Right forelimb (tissue), 1 donor: ENCODE measurements around the gene CNRIP1.
"Not testable (repeated sequence)": the region's sequence is repeated elsewhere in the genome, so short reads cannot be mapped to it uniquely, and the experiment has no call there.

Experiments
- DNase-seq: peaks from one replicate; pipeline ENCODE4 v3.0.0-alpha.2; 2018

CNRIP1 gene

DNA sequence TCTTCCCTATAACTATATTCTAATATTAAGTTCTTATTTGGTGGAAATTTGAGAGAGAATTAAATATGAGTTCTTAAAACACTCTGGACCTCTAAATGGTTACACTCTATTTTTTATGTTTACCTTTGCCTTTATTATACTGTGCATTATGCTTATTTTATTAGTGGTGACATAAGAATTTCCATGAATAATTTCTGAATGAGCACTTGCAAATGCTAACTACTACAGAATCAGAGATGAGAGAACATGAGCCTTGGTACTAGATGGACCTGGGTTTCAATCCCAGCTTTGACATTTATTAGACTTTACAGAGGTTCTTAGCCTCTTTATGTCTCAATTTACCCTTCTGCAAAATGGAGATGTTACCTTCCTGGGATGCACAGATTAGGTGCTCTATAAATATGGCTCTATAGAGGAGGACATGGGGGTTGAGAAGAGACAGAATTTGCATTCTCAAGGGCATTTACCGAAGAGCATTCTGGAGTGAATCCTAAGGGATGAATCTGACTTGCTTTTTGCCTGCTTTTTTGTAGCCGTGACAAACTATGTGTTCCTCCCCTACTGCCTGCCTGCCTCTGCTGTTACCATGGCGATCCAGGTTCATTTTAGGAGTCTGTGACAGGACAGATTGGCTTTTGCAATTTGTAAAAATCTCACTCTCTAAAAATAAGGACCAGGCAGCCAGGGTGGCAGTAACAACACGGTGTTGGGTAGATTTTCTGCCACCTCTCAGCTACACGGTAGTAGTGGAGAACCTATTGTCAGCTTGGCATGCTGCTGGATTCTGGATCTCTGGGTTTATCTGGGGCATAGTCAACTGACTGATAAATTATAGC, 20.7 kb upstream of the CNRIP1 start:
- no peak for DNase-seq

DNA sequence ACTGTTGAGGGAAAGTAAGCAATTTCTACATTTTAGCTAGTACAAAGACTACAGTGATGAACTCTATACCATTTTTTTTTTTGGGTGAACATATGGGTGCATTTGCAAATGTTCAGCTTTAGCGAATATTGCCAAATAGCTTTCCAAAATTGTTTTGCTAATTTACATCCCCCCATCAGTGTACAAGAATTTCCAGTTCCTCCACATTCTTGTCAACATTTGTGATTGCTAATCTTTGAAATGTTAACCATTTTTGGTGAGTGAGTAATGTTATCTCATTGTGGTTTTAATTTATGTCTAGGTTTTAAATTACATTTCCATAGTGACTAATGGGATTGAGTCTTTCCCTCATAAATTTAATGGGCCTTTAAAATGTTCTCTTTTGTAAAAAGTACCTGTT, 16.4 kb upstream of the CNRIP1 start:
- no peak for DNase-seq

DNA sequence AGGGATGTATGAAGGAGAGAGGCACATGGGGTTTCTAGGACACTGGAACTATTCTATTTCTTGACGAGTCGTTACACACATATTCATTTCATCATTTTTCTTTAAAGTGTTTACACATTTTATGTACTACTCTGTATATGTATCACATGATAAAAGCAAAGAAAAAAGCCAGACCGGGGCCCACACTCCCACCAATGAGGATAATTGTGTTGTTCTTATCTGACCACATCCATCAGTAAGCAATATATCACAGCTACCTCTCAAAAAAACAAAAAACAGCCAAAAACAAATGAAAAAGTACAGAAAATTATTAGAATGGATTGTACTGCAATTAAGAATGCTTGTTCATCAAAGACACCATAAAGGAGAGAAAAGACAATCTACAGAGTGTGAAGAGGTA, 14.2 kb upstream of the CNRIP1 start:
- no peak for DNase-seq

DNA sequence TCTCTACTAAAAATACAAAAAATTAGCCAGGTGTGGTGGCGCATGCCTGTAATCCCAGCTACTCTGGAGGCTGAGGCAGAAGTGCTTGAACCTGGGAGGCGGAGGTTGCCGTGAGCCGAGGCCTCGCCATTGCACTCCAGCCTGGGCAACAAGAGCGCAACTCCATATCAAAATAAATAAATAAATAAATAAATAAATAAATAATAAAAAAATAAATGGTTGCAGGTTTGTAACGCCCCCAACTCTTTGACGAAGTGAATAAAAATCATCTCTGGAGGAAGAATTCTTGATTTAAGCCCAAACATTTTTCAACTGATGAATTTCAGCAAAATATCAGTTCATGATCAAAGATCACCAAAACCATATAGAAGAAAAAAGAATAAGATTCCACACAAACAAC, 13.3 kb upstream of the CNRIP1 start:
- DNase-seq, result no peak

DNA sequence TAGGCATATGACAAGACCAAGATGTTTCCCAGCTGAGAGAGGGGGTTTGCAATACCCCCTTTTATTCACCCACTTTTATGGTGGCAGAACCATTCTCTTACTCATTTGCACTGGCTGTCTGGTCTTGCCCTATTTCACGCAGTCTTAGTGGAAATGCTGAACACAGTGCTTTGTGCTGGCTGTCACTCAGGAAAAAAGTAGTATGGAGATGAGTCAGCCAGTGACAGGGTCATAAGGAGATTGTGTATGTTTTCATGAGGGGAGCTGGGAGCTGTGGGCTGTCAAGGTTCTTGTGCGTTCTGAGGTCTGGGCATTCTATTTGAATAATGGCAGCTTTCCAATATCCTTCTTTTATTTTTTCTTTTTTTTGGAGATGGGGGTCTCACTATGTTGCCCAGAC, 10.9 kb upstream of the CNRIP1 start:
- DNase-seq, result no peak

DNA sequence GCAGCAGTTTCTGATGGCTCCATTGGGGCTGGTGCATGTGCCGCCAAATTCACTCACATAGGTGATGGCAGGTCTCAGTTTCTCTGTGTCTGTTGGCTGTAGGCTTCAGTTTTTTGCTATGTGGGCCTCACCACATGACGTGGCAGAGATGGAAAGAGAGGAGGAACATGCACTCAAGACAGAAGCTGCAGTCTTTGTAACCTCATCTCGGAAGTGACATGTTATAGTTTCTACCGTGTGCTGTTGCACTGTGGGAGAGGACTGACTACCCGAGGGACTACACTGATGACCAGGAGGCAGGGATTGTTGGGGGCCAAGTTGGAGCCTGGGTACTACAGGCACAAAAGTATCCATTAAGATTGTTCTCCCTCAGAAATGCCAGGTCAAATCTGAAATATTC, 9.2 kb upstream of the CNRIP1 start:
- DNase-seq, result no peak

DNA sequence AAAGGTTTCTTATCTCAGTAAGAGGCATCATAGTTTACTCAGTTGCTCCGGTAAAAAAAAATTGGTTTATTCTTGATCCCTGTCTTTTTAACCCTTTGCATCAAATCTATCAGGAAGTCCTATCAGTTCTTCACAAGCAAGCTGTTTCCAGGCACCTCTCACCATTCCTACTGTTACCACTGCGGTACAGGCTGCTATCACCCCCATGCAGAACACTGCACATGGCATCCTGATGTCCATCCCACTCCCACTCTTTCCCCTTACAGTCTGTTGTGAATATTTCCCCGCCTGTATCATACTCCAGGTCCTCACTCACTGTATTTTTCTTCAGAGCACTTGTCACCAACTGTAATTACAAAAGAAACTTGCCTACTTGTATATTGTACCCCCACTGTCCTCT, 5.3 kb upstream of the CNRIP1 start:
- no peak for DNase-seq

DNA sequence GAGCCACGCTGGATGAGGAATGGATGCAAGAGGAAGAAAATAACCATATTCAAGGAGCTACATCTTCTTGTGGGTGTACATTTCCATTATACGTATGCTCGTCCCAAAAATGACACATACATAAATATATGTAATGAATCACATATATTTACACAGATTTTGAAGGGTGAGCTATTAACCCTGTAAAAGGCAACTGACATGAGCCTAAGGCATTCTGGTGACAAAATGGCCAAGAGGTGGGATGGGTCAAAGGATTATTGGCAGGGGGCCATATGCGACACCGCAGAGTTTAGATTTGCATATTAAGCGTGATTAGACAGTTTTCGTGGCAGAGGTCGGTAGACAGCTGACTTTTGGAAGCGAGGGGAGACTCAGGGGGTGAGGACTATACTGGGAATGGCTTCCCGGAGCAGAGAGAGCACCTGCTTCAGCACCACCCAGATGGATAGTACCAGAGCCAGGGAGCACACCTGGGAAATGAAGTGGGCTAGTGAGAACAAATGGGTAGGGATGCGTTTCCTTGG, 431 bp upstream of the CNRIP1 start:
- DNase-seq, result peak; percentile 52

DNA sequence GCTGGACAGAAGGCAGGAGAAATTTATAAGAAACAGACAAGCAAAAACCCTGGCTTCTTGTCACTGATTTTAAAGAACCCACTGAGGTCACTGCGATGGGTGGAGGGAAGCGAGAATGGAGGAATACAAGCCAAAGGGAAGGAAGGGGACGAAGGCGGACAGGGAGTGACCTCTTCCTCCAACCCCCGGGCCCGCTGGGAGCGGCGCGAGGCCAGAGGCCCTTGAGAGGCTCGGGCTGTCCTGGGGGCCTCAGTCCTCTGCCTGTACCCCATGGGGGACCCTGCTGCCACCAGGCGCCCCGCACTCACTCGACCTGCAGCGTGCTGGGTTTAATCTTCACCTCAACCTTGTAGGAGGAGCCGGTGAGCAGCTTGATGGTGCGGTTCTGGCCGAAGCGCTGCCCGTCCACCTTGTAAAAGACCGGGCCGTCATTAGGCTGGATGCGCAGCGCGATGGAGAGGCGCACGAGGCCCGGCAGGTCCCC, 793 bp downstream of the CNRIP1 start:
- no peak for DNase-seq

DNA sequence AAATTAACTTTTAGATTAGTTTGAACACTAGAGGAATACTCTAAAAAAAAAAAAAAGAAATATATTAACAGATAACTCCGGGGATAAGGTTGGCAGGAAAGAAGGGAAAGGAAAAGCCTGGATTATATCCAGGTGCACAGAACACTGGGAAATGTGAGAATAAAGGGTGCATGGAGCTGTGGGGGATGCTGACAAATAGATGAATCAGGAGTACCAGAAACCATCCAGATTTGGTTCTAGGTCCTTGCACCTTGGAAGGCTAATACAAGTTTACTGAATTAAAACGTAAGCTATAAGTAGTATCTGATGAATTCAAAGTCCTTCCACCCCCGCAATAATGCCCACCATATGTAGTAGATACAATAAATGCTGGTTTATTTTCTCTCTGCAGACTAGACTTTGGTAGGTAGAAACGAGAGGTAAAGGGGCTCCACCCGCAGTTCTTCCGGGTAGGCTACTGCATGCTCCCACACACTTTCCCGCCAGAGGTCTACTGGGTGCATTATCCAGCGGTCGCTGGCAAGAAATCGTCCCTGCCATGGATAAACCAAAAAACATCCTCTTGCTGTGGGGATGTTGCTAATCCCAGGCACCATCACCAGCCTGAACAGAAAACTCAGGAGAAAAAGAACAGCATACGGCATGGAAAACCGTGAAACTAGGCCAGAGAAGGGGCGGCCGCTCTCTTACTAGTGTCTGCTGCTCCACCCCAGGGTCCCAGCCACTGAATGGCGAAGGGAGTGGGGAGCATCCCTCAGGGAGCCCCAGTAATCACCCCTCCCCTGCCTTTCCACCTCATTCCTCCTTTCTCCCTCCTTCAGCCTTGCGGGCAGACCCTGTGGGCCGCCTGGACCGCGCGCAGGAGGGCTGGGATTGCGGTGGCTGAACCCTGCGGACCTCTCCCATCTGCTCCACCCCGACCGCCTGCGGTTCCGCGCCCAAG, 1.5 kb downstream of the CNRIP1 start:
- peak; percentile 64 for DNase-seq

DNA sequence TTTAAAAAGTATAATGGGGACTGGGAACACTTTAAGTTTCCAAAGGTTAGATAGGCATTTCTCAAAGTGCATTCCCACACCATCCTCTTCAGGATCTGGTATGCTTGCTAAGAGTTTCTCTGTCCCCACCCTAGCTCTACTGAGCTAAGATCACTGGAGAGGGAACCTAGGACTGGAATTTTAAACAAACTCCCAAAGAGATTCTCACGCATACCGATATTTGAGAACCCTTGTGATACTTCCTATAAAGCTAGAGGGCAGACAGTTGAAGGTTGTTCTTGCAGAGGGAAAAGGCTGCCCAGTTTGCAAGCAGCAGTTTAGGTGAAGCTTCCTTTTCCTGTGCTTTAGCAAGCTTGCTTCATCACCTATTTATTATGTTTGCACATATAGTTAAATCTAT, 3.6 kb downstream of the CNRIP1 start:
- DNase-seq, result no peak

DNA sequence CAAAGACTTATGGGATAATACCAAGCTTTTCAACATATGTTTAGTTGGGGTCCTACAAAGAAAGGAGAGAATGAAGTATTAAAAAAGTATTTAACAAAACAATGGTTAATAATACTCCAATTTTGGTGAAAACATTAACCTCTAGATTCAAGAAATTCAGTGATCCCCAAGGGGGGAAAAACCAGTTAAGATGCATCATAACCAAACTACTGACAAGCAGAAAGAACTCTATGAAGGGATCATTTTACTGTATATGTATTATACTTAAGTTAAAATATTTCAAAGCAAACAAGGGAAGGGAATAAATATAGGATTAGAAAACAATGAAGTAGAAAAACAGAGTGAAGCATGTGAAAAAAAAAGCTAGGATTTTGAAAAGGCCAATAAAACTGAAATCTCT, 8.7 kb downstream of the CNRIP1 start:
- no peak for DNase-seq

DNA sequence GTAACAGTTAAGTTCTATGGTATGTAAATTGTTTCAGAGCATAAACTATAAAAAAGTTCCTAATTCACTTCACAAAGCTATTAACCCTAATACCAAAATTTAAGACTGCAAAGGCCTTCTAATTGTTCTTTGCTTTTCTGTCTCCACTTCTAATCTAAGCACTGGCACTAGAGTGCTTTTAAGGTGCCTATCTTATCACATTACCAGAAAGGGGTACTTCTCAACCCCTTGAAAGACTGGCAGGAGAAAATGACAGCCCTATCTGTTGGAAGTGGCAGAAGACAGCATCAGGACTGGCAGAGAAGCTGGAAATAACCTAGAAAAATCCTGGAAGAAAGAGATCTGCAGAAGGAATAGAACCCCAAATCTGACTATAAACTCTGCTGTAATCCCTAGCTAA, 10.3 kb downstream of the CNRIP1 start:
- no peak for DNase-seq

DNA sequence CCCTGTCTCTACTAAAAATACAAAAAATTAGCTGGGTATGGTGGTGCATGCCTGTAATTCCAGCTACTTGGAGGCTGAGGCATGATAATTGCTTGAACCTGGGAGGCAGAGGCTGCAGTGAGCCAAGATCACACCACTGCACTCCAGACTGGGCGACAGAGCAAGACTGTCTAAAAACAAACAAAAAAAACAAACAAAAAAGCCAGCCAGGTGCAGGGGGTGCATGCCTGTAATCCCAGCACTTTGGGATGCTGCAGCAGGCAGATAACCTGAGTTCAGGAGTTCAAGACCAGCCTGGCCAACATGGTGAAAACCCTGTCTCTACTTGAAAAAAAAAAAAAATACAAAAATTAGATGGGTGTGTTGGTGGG, 15.9 kb downstream of the CNRIP1 start:
- DNase-seq, result not testable (repeated sequence)

DNA sequence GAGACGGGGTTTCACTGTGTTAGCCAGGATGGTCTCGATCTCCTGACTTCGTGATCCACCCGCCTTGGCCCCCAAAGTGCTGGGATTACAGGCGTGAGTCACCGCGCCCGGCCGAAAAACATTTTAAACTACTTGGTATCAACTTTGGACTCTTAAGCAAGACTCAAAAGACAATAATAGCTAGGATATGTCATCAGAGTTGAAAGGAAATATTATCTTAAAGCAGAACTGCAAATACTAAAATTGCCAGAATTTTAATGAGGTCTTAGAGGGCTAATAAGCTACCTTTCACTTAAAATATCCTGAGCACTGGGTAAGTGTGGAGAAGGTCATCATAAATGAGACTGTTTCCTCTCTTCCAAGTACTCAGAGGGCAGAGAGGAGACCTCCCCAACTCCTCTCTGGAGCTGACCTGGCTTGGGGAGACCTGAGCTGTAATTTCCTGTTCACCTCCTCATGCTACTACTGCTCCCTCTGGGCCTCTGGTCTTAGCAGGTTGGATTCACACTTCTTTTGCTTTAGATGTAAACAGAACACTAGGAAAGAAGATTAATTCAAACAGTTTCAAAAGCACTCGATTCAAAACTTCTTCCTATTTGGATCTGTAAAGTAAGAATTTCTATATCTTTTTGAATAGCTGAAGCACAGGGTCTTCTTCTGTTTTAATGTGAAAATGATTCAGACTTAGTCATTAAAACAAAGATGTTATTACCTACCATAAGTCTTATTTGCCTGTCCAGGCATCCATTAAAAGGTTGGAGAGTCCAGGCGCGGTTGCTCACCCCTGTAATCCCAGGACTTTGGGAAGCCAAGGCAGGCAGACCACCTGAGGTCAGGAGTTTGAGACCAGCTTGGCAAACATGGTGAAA, 16.5 kb downstream of the CNRIP1 start:
- no peak for DNase-seq

DNA sequence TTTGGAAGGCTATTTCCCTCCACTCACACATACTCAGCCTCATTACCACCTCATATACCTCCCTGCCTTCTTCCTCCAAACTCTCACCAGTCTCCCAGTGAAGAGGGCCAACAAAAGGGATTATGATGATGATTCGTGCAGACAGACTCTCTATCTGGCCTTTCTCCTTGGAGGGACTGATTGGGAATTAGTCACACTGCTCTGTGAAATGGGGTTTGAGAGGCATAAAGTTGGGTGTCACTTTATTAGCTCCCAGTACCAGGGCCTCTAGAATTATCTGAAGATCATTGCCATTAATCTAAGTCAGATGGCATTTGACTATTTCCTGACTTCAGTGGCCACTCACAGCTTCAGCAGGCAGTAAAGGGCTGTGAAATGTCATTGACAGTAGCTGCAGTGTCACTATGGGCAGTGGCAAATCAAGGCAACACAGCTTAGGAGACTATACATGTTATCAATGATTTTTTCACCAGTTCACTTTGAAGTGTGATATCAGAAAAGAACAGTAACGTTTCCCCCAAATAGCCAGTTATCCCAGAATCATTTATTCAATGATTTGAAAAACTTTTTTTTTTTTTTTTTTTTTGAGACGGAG, 17.4 kb downstream of the CNRIP1 start:
- DNase-seq, result no peak

DNA sequence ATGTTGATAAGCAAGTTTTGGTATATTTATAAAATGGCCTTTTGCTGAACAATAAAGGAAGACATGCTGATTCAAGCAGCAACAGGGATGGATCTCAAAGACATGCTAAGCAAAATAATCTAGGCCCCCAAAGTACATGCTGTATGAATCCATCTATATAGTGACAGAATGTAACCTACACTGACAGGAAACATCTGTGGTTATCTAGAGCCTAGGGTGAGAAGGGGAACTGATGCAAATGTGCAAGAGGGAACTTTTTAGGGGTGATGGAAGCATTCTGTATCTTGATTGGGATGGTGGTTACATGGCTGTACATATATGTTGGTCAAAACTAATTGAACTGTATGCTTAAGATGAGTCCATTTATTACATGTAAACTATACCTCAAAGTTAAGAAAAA, 24.2 kb downstream of the CNRIP1 start:
- DNase-seq, result no peak

DNA sequence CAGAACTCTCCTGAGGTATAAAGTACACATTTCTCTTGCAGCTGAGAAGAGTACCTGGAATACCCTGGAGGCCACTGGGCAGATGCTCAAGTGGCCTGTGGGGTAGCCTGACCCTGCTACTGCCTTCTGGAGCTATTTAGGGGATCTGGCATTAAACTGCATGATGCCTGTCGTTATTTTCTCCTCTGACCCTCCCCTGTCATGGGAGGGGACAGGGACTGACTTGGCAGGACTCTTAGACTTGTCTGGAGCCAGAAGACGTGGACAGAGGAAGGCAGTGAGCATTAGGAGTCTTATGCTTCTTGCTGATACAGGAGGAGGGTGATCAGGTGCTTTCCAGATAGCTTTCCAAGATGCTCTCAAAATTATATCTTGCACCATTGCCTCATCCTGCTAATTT, 24.8 kb downstream of the CNRIP1 start:
- DNase-seq, result no peak

DNA sequence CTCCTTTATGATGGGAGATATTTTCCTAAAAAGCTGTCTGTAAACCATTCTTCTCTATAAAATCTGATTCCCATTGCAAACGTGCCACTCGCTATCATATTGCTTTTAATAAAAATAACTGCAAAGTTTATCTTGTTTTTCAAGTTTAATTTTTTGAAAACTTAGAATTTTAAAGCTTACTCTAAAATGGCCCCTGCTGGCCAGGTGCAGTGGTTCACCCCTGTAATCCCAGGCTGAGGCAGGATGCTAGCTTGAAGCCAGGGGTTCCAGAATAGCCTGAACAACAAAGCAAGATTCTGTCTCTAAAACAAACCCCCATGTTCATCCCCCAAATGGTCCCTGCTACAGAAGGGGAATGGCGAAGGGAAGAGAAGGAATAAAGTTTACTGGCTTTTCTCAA, 25.6 kb downstream of the CNRIP1 start:
- DNase-seq, result no peak

DNA sequence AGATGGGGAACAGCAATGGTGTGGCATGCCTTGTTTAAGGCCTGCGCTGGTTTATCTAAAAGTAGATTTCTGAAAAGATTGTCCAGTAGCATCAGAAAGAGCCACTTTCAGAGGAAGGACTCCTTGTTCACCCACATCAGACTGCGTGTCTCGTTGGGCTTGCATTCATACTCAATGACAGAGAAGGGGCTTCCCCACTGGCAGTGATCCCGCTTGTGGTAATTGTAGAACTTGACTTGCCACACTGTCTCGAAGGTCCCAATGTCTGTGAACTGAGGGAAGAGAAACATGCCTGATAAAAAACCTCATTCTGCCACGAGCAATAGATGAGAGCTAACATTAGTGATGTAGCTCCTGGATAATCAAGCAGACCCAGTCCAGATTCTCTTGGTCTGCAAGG, 26.0 kb downstream of the CNRIP1 start:
- DNase-seq, result no peak

DNA sequence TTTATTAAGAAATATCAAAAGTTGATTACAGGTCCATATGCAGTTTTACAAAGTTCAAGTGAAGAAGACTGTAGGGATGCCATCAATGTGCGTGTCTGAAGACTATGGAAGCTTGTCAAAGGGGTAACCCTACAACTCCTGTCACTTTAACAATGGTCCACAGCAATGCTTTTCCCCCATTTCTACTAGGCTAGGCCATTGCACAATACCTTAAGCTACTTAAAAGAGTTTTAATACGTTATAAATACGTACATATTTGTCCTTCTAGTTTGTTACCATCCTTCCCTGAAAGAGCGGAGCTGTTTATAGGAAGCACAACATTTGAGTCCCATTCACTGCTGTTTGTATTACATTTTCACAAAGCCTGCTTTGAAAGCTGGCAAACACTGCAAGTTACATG, 26.7 kb downstream of the CNRIP1 start:
- DNase-seq, result no peak

DNA sequence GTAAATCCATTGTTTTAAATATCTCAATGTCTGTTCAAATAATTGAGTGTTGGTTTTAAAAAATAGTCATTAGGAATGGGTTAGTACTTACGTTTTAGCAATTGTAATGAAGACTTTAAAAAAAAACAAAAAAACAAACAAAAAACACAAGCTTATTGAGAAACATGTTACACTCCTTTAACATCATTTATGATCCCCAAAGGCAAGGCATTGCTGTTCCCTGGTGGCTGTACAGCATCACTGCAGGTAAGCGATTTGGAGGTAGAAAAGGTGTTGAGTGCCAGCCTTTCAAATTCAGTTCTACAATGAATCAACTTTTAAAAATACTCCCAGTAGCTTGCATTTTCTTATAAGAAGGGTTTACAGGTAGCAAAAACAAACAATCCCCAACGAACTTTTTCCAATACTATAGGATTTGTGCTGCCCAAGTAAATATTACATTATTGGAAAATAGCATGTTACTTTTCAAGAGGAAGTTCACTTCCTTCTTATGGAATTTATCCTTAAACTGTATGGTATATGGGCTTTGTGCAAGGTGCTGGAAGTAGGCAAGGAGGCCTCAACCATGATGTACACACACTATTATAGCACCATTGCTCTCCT, 27.5 kb downstream of the CNRIP1 start:
- no peak for DNase-seq
